Stimulated activated CD4-positive, alpha-beta T cell treated with anti-CD3 and anti-CD28 coated beads, Interleukin-4, amount 100 ng/mL, for 4 hours (primary cell): ENCODE measurements around the gene CST3.
"Not testable (repeated sequence)": the region's sequence is repeated elsewhere in the genome, so short reads cannot be mapped to it uniquely, and the experiment has no call there.

Experiments
- DNase-seq, 2 experiments: peaks; one replicate each; pipeline ENCODE4 v3.0.0-alpha.2; 2020

The CST3 gene, protein sequence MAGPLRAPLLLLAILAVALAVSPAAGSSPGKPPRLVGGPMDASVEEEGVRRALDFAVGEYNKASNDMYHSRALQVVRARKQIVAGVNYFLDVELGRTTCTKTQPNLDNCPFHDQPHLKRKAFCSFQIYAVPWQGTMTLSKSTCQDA

DNA sequence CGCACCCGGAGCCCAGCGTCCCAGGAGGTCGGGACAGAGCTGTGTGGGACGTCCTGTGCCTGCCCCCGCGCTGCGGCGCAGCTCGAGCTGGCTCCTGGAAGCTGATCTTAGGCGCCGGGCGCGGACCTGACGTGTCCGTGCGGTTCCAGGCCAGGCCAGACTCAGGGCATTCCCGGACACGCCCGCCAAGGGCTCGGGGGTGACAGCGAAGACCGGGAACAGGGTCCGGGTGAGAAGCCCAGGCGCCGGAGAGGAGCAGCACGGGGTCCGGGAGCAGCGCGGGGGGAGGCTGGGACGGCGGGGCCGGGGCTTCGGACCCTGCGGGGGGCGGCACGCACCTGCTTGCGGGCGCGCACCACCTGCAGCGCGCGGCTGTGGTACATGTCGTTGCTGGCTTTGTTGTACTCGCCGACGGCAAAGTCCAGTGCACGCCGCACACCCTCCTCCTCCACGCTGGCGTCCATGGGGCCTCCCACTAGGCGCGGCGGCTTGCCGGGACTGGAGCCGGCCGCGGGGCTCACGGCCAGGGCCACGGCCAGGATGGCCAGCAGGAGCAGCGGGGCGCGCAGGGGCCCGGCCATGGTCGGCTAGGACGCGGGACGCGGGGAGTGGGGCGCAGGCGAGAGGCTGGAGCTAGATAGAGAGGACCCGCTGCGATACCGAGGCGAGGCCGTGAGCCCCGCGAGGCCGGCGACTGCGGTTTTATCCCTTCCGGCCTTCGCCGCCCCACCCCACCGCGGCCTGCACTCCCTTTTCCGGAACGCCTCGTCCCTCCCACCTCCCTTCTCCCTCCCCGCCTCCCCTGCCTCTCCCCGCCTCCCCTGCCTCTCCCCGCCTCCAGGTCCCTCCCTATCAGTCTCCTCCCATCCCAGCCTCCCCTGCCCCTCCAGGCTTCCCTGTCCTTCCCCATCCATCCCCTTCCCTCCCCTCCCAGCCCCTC lies at the start of gene CST3:
Gene CST3, minus strand, starts transcription at position 674 of the 940 bp plus-strand sequence. Its CDS starts 93 bp downstream, at position 581.
- DNase-seq = no peak

DNA sequence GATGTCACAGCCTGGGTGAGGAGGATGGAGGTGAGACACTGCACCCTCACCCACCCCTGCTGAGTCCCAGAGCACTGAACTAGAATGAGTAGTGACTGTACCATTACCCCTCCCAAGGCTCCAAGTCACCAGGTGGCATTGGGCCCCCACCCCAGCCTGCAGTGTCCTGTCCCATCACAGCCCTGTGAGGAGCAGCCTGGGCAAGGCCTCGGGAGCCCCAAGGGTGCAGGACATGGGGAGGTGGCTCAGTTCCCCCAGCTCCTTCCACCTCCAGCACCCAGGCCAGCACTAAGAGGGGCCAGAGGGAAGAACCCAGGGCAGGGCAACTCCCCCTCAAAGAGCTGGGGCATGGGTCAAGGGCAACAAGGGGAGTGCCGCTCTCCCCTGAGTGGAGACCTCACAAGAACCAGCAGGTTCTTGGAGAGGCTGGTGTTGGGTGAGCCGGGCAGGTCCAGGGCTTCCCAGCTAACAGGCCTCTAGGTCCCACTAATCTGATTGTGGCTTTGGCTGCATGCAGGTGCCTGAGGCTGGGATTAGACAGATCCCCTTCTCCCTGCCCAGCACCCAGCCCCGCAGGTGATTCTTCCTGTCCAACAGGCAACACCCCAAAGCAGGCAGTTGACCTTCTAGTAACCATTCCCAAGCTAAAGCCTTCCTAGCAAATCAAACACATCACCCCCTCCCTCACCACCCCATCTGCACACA lies 48.4 kb upstream of the CST3 start:
- DNase-seq = no peak

- not testable (repeated sequence) for DNase-seq
Measured at GRCh38 chr20:23685529-23685896, 47.8 kb upstream of the CST3 start.

DNA sequence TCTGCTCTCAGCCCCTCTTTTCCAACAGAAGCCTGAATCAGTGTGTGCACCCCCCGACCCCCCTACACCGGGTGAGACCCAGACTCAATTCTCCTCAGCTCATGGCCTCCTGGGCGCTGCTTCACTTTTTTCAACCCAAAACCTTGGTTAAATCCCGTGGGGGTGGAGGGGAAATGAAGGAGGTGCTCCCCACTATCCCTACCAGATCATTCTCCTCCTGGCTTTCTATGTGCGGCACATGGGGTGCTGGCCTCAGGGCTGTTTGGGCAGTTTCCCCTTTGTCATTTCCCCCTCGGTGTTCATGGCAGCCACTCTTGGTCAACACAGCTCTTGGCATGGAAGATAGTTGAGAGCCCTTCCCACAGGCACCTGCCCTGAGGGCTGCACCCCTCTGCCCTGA lies 46.5 kb upstream of the CST3 start:
- no peak for DNase-seq

DNA sequence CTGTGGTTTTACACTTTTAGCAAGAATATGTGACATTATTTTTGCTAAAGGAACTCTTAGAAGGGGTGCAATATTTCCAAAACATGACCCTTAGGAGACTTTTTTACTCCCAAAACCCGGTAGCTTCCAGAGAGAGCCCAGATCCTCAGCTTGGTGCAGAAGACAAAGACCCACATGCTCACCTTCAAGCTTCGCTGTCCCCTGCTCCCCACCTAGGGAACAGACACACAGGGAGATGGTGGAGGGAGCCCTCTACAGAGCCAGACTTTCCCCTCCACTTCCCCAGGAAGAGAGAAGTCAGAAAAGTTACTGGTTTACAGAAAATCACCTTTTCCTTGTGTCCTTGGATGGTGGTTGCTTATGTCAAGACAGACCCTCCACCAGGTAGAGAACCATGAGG lies 46.1 kb upstream of the CST3 start:
- DNase-seq = no peak

DNA sequence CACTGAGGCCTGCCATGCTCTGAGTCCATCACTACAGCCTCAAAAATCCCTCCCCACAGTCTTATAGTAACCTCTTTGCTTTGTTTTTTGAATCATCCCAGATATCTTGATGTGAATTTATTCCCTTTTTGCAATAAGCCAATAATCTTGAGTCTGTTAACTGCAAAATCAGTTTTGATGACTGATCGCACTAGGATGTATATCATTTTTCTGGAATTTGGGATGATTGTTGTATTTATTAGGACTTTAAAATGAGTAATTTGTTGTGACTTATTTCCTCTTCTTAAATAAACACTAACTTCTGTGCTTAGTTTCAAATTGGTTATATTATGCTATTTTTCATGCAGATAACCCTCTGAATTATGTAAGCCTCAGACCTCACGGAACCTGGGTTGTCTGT lies 45.5 kb upstream of the CST3 start:
- no peak for DNase-seq

GRCh38 chr20:23680146-23680545 lies 42.4 kb upstream of the CST3 start:
- no peak for DNase-seq

GRCh38 chr20:23679133-23680092 lies 41.7 kb upstream of the CST3 start:
- DNase-seq = no peak

DNA sequence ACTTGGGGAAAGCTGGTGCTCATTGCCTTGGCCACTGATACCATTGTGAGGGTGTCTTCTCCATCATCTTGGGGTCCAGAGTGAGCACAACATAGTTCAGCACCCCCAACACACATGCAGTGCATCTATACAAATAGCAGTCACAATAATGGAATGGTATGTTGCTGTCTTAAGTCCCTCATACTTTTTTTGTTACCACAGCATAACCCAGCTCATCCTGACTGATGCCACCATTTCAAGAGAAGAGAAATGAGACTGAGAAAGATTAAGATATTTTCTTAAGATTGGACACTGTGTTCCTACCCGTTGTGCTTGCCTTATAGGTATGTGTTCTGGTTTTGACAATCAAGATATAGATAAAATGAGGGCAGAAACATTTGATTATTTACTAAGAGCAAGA lies 35.5 kb upstream of the CST3 start:
- DNase-seq = no peak

- DNase-seq = no peak
Measured at GRCh38 chr20:23672158-23672557, 34.4 kb upstream of the CST3 start.

GRCh38 chr20:23671479-23671878 lies 33.7 kb upstream of the CST3 start:
- no peak for DNase-seq

- no peak for DNase-seq
Measured at GRCh38 chr20:23670361-23670760, 32.6 kb upstream of the CST3 start.

- no peak for DNase-seq
Measured at GRCh38 chr20:23669866-23670265, 32.1 kb upstream of the CST3 start.

GRCh38 chr20:23669327-23669726 lies 31.6 kb upstream of the CST3 start:
- no peak for DNase-seq

DNA sequence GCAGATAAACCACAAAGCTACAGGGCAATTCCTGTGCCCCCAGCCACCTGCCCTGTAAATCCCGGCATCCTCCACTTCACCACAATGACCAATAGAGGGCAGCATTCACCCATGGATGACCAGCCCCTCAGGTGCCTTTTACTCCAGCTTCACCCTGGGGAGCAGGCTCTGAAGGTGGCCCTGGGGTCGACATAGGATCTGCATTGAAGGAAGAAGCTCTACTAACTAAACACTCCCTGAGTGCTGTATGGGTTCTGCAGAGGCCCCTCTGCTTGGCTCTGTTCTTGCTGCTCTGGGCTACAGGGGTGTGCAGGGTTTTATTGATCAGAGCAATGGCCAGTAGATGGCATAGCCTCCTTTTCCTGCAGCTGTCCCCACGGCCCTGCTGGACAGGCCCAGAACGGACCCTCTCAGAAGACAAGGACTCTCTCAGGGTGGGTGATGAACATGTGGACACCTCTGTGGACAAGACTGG lies 30.8 kb upstream of the CST3 start:
- peak in 1 of 2 experiments; percentile 3 for DNase-seq

DNA sequence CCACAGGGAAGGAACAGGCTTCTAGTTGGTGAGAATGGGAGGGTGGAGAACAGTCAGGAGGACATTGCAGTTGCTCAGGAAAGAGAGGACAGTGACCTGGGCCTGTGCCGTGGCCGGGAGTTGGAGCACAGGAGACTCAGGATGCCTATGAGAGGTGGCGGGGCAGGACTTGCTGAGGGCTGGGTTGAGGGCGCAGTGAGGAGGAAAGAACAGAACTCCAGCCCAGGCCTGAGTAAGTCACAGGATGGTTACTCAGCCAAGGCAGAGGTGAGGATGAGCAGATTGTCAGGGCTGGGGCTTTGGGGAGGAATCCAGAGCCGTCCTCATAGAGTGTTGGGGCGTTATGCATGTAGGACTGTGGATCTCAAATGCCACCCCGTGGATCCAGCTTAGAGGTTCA lies 29.9 kb upstream of the CST3 start:
- no peak for DNase-seq

- no peak for DNase-seq
Measured at GRCh38 chr20:23666698-23667097, 28.9 kb upstream of the CST3 start.

GRCh38 chr20:23666189-23666588 lies 28.4 kb upstream of the CST3 start:
- no peak for DNase-seq

- no peak for DNase-seq
Measured at GRCh38 chr20:23664954-23665353, 27.2 kb upstream of the CST3 start.

- DNase-seq = not testable (repeated sequence)
Measured at GRCh38 chr20:23664046-23664445, 26.3 kb upstream of the CST3 start.

- no peak for DNase-seq
Measured at GRCh38 chr20:23663180-23663579, 25.4 kb upstream of the CST3 start.

GRCh38 chr20:23662276-23662870 lies 24.6 kb upstream of the CST3 start:
- no peak for DNase-seq
